Spinal cord (tissue), 10 donors: ENCODE results near the gene PRDM16. TPM values are rescaled to one million over a fixed set of nuclear protein-coding genes. Genes with fewer than 3 reads are reported as not detected.

Experiments used
- DNase-seq, 6 donors: peaks; one replicate each; pipeline versions ENCODE4 v3.0.0 to v3.0.0-alpha.2; 2013 to 2015; ENCODE audit warnings: low spot score in 6 of 6, low read depth in 4 of 6
- H3K27ac ChIP-seq: one replicate; pipeline ENCODE4 v1.5.1; 2013; ENCODE audit warnings: low read depth, low read length, control low read depth
- H3K27me3 ChIP-seq: one replicate; pipeline ENCODE4 v1.6.1; 2013; ENCODE audit warnings: low read length; ENCODE audit not compliant: control insufficient read depth, insufficient read depth
- H3K36me3 ChIP-seq: one replicate; pipeline ENCODE4 v1.6.1; 2013; ENCODE audit warnings: low read length; ENCODE audit not compliant: control insufficient read depth, insufficient read depth
- H3K4me1 ChIP-seq: one replicate; pipeline ENCODE4 v1.6.1; 2013; ENCODE audit warnings: low read length; ENCODE audit not compliant: control insufficient read depth, insufficient read depth
- H3K4me3 ChIP-seq: one replicate; pipeline ENCODE4 v1.5.1; 2013; ENCODE audit warnings: low read depth, low read length, control low read depth
- H3K9me3 ChIP-seq: one replicate; pipeline ENCODE4 v1.6.1; 2013; ENCODE audit warnings: low read length; ENCODE audit not compliant: control insufficient read depth, insufficient read depth
- WGBS: methylation state at CpG from one replicate; pipeline ENCODE4 v1.1.5; 2013; ENCODE audit warnings: missing lambda C conversion rate; ENCODE audit not compliant: insufficient coverage; 5-methylcytosine and 5-hydroxymethylcytosine counted together
- polyA plus RNA-seq, 2 donors: library from polyadenylated mRNA; unstranded; fragments of 120-200 nt; gene quantifications; one replicate each; pipeline ENCODE4 v1.2.1, GENCODE V29; 2013; ENCODE audit not compliant: insufficient read length in 2 of 2
- total RNA-seq, 2 donors: library from RNA; depleted of rRNA in 1 of 2; stranded (reverse); fragments of 120-200 nt in 1 of 2; fragments of >200 nt in 1 of 2; gene quantifications; one replicate each; pipeline versions ENCODE4 v1.2.3 to v1.2.4, GENCODE V29; 2013 to 2014
- donor health status: healthy.

The PRDM16 gene
- total and polyA plus RNA-seq, 4 donors: 6.1 to 8.3 (median 7.3) TPM

- H3K36me3 ChIP-seq: peaks cover 34% of the 10 kb centered on the region
- no peak overlapping the region for H3K4me3 ChIP-seq
- DNase-seq: no peak
- no peak overlapping the region for H3K27ac ChIP-seq
- 78% methylated on average over 26 of the region's 37 CpGs for WGBS
- peaks cover 43% of the 10 kb centered on the region for H3K27me3 ChIP-seq
- H3K4me1 ChIP-seq: peaks cover 44% of the 10 kb centered on the region
- H3K9me3 ChIP-seq: no peaks in the 10 kb centered on the region
These were observed 175.3 kb downstream of the PRDM16 start for GRCh38 chr1:3244025-3244926.

GRCh38 chr1:3244927-3245315 lies 175.9 kb downstream of the PRDM16 start:
- H3K27me3 ChIP-seq: peaks cover 43% of the 10 kb centered on the region

GRCh38 chr1:3245344-3245743 lies 176.3 kb downstream of the PRDM16 start:
- Histone ChIP-seq H3K9me3 (no peaks in the 10 kb centered on the region), H3K4me3 (no peak overlapping the region), H3K27me3 (peaks cover 46% of the 10 kb centered on the region), H3K36me3 (peaks cover 34% of the 10 kb centered on the region), H3K4me1 (peaks cover 53% of the 10 kb centered on the region), H3K27ac (no peak overlapping the region)
- 71% methylated on average over 12 of the region's 12 CpGs for WGBS
- DNase-seq: no peak

More at GRCh38 chr1:3244927-3245315, 175.9 kb downstream of the PRDM16 start:
- Histone ChIP-seq H3K27ac (no peak overlapping the region), H3K9me3 (no peaks in the 10 kb centered on the region), H3K4me3 (no peak overlapping the region), H3K36me3 (peaks cover 34% of the 10 kb centered on the region), H3K4me1 (peaks cover 51% of the 10 kb centered on the region)
- no CpG with 5 or more reads among the region's 7 CpGs for WGBS
- DNase-seq: no peak

GRCh38 chr1:3245768-3246167 lies 176.8 kb downstream of the PRDM16 start:
- Histone ChIP-seq H3K4me3 (no peak overlapping the region), H3K4me1 (peaks cover 53% of the 10 kb centered on the region), H3K36me3 (peaks cover 34% of the 10 kb centered on the region), H3K27ac (no peak overlapping the region), H3K9me3 (no peaks in the 10 kb centered on the region), H3K27me3 (peaks cover 47% of the 10 kb centered on the region)
- WGBS: 66% methylated on average over 11 of the region's 13 CpGs
- DNase-seq: no peak

- no peak for DNase-seq
- H3K27me3 ChIP-seq: peaks cover 45% of the 10 kb centered on the region
- H3K4me3 ChIP-seq: no peak overlapping the region
These were observed 177.2 kb downstream of the PRDM16 start for GRCh38 chr1:3246251-3246650.

GRCh38 chr1:3247521-3248121 lies 178.6 kb downstream of the PRDM16 start:
- Histone ChIP-seq H3K9me3 (no peaks in the 10 kb centered on the region), H3K27ac (no peak overlapping the region), H3K36me3 (peaks cover 24% of the 10 kb centered on the region), H3K27me3 (peaks cover 41% of the 10 kb centered on the region), H3K4me3 (no peak overlapping the region), H3K4me1 (peaks cover 56% of the 10 kb centered on the region)
- peak in 1 of 6 donors; percentile 71 for DNase-seq
- WGBS: 8% methylated on average over 50 of the region's 55 CpGs

More at GRCh38 chr1:3246251-3246650, 177.2 kb downstream of the PRDM16 start:
- H3K27ac ChIP-seq: no peak overlapping the region
- H3K4me1 ChIP-seq: peaks cover 52% of the 10 kb centered on the region
- WGBS: 89% methylated on average over 16 of the region's 16 CpGs
- peaks cover 31% of the 10 kb centered on the region for H3K36me3 ChIP-seq
- H3K9me3 ChIP-seq: no peaks in the 10 kb centered on the region

GRCh38 chr1:3248155-3249141 lies 179.4 kb downstream of the PRDM16 start:
- WGBS: 32% methylated on average over 18 of the region's 34 CpGs
- DNase-seq: peak in 2 of 6 donors; percentile 36 to 53
- peaks cover 53% of the 10 kb centered on the region for H3K4me1 ChIP-seq
- H3K4me3 ChIP-seq: no peak overlapping the region
- peak overlapping the region; percentile 33 for H3K27ac ChIP-seq
- H3K9me3 ChIP-seq: no peaks in the 10 kb centered on the region
- peaks cover 41% of the 10 kb centered on the region for H3K27me3 ChIP-seq
- peaks cover 17% of the 10 kb centered on the region for H3K36me3 ChIP-seq

GRCh38 chr1:3249231-3249630 lies 180.2 kb downstream of the PRDM16 start:
- peaks cover 14% of the 10 kb centered on the region for H3K36me3 ChIP-seq
- 62% methylated on average over 9 of the region's 9 CpGs for WGBS
- peak in 2 of 6 donors; percentile 42 to 63 for DNase-seq
- H3K27me3 ChIP-seq: peaks cover 41% of the 10 kb centered on the region
- peaks cover 53% of the 10 kb centered on the region for H3K4me1 ChIP-seq
- H3K4me3 ChIP-seq: no peak overlapping the region
- no peak overlapping the region for H3K27ac ChIP-seq
- no peaks in the 10 kb centered on the region for H3K9me3 ChIP-seq
